NCI-H748 (cell line): Measurements from ENCODE around the gene SLC25A34.
"Not testable (repeated sequence)": the region's sequence is repeated elsewhere in the genome, so short reads cannot be mapped to it uniquely, and the experiment has no call there.

ENCODE experiments used
- DNase-seq: peaks from one replicate; lab custom pipeline; 2025; ENCODE audit not compliant: unreplicated experiment; lab: John Stamatoyannopoulos, UW

The SLC25A34 gene

DNA sequence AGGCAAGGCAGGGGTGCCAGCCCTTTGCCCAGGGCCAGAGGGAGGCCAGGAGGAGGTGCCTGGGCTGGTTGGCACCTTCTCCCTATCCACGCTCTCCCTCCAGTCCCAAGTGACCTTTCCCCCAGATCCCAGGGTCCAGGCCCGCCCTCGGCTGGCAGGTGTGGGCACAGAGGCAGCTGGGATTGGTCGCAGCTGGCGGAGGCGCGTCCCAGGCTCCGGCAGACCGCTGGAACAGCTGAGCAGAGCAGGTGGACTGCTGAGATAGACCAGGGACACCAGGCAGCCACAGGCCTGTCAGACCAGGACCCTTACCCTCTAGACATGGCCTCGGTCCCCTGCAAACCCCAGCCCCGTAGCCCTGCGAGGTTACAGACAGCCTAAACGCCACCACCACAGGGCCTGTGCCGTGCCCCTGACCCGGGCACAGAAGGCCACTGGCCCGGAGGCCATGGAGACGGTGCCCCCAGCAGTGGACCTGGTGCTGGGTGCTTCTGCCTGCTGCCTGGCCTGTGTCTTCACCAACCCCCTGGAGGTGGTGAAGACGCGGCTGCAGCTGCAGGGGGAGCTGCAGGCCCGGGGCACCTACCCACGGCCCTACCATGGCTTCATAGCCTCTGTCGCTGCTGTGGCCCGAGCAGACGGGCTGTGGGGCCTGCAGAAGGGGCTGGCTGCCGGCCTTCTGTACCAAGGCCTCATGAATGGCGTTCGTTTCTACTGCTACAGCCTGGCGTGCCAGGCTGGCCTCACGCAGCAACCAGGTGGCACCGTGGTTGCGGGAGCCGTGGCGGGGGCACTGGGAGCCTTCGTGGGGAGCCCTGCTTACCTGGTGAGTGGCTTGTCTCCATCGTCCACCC lies at the start of gene SLC25A34:
Gene SLC25A34, plus strand, starts transcription at position 221 of the 854 bp plus-strand sequence. Its CDS starts 228 bp downstream, at position 449.
- DNase-seq: peak; percentile 58

DNA sequence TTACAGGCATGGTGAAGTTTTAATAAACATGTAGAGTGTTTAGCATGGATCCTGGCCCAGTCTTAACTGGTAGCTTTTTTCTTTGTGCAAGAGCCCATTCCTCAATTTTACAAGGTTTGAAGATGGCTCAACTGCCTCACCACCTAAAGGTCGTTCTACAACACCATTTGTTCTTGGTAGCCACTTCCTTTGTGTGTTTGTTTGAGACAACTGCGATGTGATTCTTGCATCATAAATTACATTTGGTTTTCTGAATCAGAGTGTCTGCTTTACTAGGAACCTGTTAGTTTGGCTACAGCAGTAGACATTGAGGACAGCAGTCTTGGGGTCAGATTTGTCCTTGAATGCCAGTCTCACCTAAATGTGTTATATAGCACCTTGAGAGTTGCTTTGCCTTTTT lies 48.6 kb upstream of the SLC25A34 start:
- no peak for DNase-seq

DNA sequence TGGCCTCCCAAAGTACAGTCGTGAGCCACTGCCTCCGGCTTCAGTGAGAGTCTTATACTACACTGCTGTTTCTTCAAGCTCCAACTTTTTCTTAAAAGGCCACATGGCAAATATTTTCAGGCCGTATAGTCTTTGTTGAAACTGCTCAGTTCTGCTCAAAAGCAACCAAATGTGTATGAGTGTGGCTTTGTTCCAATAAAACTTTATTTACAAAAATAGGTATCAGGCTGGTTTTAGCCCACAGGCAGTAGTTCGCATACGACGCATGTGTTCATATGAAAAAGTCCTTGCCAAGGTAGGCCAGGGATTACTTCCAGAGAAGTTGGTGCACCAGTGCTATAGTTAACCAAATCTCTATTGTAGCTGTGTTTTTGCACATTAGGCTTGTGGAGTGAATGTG lies 45.7 kb upstream of the SLC25A34 start:
- DNase-seq: no peak

DNA sequence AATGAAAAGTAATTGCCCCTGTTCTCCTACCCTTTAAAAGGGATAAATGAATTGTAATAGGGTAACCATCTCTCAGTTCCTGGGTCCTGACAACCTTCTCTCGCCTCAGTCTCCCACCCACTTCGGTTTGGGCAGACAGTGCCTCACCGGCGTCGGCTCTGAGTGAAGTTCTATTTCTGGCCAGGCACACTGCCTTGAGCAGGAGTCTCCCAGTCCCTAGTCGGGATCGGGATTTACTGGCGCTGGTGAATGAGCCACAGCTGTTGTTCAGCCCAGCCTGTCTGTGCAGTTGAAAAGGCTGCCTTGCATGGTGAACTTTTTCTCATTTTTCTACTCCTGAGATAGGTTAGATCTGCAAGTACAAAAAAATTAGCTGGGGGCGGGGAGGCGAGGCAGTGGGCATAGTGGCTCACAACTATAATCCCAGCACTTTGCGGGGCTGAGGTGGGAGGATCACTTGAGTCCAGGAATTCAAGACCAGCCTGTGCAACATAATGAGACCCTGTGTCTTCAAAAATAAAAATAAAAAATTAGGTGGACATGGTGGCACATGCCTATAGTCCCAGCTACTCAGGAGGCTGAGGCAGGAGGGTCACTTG lies 44.5 kb upstream of the SLC25A34 start:
- no peak for DNase-seq

DNA sequence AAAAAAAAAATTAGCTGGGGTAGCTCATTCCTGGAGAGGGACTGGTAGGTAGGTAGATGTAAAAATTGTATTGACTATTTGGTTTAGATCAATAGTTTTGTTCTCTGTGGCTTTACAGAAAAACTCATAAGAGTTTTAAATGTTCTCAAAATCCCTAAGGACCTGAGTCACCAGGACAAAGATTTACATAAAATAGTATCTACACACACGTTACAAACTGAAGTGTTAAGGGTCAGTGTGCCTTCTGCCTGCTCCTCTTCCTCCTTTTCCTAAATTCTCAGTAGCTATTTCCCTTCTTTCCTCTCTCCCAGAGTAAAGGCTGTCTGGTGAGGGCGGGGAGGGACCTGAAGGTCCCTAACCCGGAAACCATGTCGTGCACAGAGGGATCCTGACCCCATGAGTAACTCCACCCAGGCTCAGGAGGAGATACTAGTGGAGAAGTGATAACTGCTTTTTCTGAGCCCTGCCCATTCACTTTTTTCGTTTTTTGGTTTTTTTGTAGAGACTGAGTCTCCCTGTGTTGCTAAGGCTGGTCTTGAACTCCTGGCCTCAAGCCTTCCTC lies 43.9 kb upstream of the SLC25A34 start:
- DNase-seq: no peak

DNA sequence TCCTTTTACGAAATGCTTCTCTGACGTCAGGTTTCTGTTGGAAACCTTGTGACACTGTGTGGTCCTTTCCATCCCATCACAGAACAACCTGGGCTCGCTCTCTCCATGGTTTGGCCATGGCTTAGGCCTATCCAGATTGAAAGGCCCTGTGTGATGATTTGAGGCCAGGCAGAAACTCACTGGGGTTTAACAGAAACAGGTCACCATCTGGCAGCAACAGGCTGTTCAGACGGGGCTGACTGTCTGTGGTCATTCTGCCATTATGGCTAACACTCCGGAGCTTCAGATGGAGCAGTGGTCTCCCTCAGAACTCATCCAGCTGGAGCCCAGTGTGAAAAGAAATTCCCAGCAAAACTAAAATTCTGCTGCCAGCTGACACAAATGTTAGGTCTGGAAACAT lies 42.7 kb upstream of the SLC25A34 start:
- DNase-seq: no peak

DNA sequence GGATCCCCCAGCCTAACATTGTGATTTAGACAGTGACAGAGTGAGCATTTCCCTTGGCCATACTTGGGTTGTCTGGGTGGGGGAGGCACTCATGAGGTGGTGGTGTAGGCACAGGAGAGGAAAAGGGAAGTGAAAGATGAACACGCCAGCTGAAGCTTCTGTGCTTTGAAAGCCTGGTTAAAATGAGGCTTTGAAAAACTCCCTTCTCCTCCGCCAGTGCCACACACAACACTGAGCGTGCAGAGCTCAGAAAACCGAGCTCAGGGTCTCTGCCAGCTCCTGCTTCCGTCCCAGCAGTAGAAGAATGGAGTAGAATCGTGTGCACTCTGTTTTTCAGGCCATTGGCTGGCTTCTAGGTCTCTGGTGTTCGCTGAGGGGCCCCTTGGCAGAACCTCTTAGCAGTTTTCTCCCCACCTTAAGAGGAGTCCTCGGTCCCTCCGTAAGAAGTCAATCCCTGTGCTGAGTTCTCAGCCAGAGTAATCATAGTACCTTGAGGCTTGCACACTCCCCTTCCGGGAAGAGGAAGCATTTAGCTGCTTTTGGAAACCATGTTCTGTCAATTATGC lies 39.0 kb upstream of the SLC25A34 start:
- no peak for DNase-seq

DNA sequence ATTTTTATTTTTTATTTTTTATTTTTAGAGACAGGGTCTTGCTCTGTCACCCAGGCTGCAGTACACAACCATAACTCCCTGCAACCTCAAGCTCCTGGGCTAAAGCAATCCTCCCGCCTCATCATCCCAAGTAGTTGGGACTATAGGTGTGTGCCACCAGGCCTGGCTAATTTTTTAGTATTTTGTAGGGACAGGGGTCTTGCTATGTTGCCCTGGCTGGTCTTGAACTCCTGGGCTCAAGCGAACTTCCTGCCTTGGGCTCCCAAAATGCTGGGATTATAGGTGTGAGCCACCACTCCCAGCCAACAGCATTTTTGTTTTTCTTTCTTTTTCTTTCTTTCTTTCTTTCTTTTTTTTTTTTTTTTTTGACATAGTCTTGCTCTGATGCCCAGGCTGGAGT lies 37.9 kb upstream of the SLC25A34 start:
- no peak for DNase-seq

DNA sequence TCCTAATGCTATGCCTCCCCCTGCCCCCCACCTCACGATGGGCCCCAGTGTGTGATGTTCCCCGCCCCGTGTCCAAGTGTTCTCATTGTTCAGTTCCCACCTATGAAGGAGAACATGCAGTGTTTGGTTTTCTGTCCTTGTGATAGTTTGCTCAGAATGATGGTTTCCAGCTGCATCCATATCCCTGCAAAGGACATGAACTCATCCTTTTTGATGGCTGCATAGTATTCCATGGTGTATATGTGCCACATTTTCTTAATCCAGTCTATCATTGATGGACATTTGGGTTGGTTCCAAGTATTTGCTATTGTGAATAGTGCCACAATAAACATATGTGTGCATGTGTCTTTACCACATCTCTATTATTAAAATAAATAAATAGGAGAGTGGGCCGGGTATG lies 36.7 kb upstream of the SLC25A34 start:
- DNase-seq: not testable (repeated sequence)

DNA sequence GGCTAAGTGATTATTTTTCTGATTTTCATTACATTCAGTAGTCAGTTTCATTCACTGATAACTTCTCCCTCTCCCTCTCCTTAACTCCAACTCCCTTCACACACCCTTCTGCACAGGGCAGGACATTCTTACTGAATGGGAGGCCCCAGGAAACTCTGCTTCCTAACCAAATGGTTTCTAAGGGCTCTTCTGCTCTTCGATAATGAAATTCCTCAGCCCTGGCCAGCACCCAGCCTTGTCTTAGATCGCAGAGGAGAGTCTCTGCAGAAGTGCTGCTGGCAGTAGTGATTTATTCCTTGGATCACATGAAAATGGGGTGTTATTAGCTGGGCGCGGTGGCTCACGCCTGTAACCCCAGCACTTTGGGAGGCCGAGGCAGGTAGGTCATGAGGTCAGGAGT lies 35.5 kb upstream of the SLC25A34 start:
- no peak for DNase-seq

DNA sequence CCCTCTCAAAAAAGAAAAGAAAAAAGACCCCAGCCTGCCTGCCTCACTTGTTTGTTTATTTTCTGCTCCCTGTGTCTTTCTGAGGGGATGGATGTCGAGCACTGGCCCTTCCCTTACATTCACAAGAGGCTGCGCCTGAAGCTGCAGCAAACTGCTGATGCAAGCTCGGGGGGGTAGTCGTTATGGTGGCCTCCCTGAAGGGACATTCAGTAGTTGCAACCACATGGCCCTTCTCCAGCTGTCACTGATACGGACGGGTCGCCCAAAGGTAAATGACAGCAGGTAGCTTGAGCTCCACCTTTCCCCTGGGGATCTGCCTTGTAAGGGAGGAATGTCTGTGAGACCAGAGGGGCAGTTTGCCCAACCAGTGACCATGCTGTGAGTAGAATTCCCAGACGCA lies 34.3 kb upstream of the SLC25A34 start:
- DNase-seq: no peak

DNA sequence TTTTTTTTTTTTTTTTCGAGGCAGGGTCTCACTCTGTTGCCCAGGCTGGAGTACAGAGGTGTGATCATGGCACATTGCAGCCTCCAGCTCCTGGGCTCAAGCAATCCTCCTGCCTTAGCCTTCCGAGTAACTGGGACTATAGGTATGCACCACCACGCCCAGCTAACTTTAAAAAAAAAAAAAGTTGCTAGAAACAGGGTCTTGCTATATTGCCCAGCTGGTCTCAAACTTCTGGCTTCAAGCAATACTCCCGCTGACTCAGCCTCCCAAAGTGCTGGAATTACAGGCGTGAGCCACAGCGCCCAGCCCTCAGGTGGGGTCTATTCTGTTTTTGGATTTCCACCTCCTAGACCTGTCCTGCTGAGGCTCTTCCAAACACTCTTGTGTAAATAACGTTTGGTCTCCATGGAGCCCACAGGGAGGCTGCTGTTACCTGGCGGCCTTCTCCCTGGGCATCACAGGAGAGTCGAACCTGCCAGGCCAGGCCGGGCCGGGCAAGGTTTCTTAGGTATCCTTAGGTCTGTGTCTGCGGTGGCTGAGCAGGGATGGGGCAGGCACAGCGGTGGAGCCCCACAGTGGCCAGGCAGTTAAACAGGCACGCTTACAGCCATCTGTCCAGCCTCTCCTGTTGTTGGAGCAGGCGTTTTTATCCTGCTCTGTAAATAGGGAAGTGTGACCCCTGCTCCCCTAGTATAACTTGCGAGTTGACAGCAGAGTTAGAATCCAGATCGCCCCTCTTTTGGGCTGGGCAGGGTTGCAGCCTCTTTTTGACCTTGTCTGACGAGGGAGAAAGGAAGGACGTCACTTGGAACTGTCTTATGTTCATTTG lies 33.1 kb upstream of the SLC25A34 start:
- no peak for DNase-seq

DNA sequence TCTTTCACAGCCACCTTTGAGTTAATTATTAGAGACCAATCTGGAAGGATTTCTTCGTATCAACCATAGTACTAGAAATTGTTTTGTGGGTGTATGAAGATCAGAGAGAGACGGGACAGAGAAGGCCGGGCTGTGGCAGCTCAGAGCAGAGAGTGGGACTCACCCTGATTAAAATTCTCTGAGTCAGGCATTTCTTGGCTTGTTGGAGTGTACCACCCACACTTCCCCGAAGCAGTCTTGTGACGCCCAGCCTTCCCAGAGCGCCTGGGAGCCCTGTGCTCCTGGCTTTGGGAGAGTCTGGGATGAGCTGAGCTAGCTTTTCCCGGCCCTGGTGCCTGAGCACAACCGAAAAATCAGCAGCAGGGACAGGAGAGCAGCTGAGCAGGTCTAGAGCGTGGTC lies 32.5 kb upstream of the SLC25A34 start:
- DNase-seq: no peak

DNA sequence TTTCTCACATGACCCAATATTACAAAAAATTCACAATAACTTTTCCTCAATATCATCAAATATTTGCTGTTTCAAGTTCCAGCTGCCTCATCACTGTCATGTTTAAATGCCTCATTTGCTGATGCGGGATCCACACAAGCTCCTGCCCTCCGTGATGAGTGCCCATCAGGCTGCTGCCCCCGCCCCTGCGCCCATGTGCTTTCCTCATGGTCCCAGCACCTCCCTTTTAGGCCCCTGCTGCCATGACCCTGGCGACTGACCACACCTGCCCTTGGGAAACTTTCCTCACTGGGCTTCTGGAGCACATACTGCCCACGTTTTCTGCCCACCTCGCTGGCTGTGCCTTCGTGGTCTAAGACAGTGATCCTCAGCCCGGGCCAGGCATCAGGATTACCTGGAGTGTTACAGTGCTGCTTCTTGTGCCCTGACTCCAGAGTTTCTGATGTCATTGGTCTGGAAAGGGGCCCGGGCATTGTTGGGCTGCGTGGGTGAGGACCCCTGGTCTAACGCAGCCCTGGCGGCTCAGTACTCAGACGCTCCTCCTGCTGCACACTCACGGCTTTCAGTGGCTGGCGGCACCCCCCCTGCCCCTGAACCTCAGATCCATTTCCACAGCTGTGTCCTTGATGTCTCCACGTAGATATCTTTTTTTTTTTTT lies 31.4 kb upstream of the SLC25A34 start:
- no peak for DNase-seq

DNA sequence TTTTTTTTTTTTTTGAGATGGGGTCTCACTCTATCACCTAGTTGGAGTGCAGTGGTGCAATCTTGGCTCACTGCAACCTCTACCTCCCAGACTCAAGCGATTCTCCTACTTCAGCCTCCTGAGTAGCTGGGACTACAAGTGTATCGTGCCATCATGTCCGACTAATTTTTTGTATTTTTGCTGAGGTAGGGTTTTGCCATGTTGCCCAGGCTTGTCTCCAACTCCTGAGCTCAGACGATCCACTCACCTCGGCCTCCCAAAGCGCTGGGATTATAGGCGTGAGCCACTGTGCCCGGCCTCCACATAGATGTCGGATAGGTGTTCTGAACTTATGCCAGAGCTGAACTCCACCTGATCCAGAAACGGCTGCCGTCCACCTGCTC lies 30.9 kb upstream of the SLC25A34 start:
- no peak for DNase-seq

DNA sequence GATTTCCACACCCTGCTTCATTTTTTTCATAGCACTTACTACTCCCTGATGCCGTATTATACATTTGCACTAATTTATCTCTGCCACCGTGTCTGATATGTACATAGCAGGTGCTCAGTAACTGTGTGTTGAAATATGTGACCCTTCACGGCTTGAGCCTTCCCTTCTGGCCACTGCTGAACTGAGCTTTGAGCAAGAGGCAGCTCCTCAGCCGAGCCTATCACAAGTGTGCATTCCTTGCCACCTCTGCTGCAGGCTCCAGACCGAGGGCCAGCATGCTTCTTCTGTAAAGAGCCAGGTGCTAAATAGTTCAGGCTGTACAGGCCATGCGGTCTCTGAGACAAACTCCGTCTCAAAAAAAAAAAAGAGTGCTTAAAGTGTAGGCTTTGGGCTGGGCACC lies 29.3 kb upstream of the SLC25A34 start:
- DNase-seq: no peak

DNA sequence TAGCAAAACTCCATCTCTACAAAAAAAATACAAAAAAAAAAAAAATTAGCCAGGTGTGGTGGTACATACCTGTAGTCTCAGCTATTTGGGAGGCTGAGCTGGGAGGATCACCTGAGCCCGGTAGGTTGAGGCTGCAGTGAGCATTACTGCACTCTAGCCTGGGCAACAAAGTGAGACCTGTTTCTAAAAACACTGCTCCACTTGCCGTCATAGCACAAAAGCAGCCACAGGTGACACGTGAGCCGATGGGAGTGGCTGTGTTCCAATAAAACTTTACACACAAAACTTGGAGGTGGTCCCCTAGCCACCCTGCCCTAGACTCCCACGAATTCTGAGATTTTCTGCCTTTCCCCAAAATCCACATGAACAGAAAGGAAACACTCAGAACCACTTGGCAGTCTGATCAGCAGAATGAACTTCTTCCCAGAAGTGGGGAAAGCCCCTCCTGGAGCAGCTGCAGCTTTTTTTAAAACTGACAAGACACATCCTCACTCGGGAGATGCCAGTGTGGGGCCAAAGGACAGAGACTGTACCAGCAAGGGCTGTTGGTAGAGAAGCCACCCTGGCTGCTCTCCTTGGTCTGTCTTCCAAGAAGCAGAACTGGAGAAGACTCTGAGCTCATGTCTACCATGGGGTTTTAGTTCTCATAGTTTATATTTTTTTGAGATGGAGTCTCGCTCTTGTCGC lies 28.7 kb upstream of the SLC25A34 start:
- no peak for DNase-seq

DNA sequence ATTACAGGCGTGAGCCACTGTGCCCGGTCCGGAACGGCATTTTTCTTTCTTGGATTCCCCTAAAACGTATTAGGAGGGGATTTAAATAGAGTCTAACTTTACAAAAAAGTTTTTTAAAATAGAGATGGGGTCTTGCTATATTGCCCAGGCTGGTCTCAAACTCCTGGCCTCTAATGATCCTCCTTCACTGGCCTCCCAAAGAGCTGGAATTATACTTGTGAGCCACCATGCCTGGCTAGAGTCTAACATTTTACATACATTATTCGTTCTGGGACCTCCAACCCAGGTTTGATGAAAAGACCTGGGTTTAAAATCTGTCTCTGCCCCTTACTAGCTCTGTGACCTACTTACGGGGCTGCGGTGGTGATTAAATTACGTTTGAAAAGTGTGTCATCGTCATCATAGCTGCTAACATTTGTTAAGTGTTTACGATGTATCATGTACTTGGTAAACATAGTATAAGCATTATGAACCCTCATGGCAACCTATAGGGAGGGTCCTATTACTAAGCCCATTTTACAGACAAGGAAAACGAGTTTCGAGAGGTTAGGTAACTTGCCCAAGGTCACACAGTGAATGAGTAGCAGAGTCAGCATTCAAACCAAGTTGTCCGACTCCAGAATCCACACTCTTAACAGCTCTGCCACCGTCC lies 27.4 kb upstream of the SLC25A34 start:
- DNase-seq: no peak

DNA sequence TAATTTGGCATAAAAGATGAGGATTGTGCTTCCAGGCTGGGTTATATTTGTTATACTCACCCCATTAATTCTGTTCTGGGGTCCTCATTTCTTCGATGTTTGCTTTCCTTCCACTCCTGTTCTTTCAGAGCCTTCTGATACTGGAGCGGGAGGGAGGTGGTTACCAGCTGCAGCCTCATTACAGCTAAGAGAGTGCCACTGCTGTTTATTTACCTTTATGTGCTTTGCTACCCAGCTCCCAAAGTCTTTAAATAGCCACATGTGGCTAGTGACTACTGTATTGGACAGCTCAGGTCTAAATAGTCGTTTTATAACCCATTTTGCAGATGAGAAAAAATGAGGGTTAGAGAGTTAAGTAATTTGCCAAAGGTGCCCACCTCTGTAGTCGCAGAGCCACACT lies 26.8 kb upstream of the SLC25A34 start:
- DNase-seq: no peak

DNA sequence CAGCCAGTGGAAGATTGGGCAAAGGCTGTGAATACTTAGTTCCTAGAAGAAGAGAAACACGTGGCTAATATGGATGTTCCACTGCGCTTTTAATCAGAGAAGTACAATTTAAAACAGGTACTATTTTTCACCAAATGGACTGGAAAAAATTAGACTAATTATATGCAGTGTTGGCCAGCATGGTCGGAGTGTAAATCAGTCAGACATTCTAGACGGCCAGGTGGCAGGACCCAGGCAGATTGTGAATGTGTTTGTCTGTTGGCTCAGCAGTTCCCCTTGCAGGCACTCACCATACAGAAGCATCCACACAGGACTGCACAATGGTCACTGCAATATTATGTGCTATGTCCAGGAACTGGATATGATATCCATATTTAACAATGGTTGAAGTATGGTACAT lies 23.9 kb upstream of the SLC25A34 start:
- no peak for DNase-seq
